ENCODE data around the gene TLE4. TPM values are rescaled to one million over a fixed set of nuclear protein-coding genes. Genes with fewer than 3 reads are reported as not detected.
"Not testable (repeated sequence)": the region's sequence is repeated elsewhere in the genome, so short reads cannot be mapped to it uniquely, and the experiment has no call there.

The TLE4 gene
- polyA plus RNA-seq, 6 donors from 2014 or later, result 13.1 to 34.6 (median 26.0) TPM

GRCh38 chr9:79592726-79593493 is 21.1 kb downstream of the TLE4 start:
- Mint-ChIP-seq H3K36me3 (peaks cover 3 to 13% of the 10 kb centered on the region in 2 donors), H3K9me3 (peaks cover 0 to 5% (median 0%) of the 10 kb centered on the region in 7 donors), H3K4me1 (peaks cover 56 to 74% (median 70%) of the 10 kb centered on the region in 3 donors), H3K27me3 (no peaks in the 10 kb centered on the region), H3K4me3 (peak overlapping the region in 4 of 8 donors; percentile 37 to 59 (median 50)), H3K27ac (peak overlapping the region in 1 of 6 donors; percentile 13)
- peak; percentile 27 to 41 for ATAC-seq (ENCODE audit: low read depth in 2 of 2)
- no peak for DNase-seq

GRCh38 chr9:79598562-79599345 is 27.0 kb downstream of the TLE4 start:
- no peak for ATAC-seq (ENCODE audit: low read depth in 2 of 2)
- no peak overlapping the region for H3K4me3 Mint-ChIP-seq
- no peak for DNase-seq
- H3K4me1 Mint-ChIP-seq, result peaks cover 42 to 52% (median 49%) of the 10 kb centered on the region in 3 donors
- H3K27ac Mint-ChIP-seq, result no peak overlapping the region
- H3K36me3 Mint-ChIP-seq, result peaks cover 9 to 32% of the 10 kb centered on the region in 2 donors
- peaks cover 3 to 17% (median 6%) of the 10 kb centered on the region in 7 donors for H3K9me3 Mint-ChIP-seq
- no peaks in the 10 kb centered on the region for H3K27me3 Mint-ChIP-seq

GRCh38 chr9:79600466-79600865 is 28.7 kb downstream of the TLE4 start:
- DNase-seq, result no peak
- Mint-ChIP-seq H3K9me3 (peaks cover 3 to 17% (median 6%) of the 10 kb centered on the region in 7 donors), H3K36me3 (peaks cover 9 to 32% of the 10 kb centered on the region in 2 donors), H3K4me1 (peaks cover 35 to 43% (median 40%) of the 10 kb centered on the region in 3 donors), H3K4me3 (no peak overlapping the region), H3K27ac (peak overlapping the region in 1 of 6 donors; percentile 15), H3K27me3 (no peaks in the 10 kb centered on the region)
- no peak for ATAC-seq (ENCODE audit: low read depth in 2 of 2)

GRCh38 chr9:79603222-79603920 is 31.6 kb downstream of the TLE4 start:
- H3K4me3 Mint-ChIP-seq, result no peak overlapping the region
- peaks cover 20 to 30% (median 22%) of the 10 kb centered on the region in 3 donors for H3K4me1 Mint-ChIP-seq
- DNase-seq (no peak), ATAC-seq (ENCODE audit: low read depth in 2 of 2) (no peak)
- peaks cover 16 to 26% of the 10 kb centered on the region in 2 donors for H3K36me3 Mint-ChIP-seq
- peaks cover 4 to 20% (median 9%) of the 10 kb centered on the region in 7 donors for H3K9me3 Mint-ChIP-seq
- no peaks in the 10 kb centered on the region for H3K27me3 Mint-ChIP-seq
- no peak overlapping the region for H3K27ac Mint-ChIP-seq

GRCh38 chr9:79604149-79604548 is 32.4 kb downstream of the TLE4 start:
- Mint-ChIP-seq H3K4me1 (peaks cover 12 to 24% (median 17%) of the 10 kb centered on the region in 3 donors), H3K9me3 (peaks cover 4 to 20% (median 9%) of the 10 kb centered on the region in 7 donors), H3K4me3 (no peak overlapping the region), H3K36me3 (peaks cover 16 to 26% of the 10 kb centered on the region in 2 donors), H3K27ac (no peak overlapping the region), H3K27me3 (no peaks in the 10 kb centered on the region)
- DNase-seq (no peak), ATAC-seq (ENCODE audit: low read depth in 2 of 2) (no peak)

DNA sequence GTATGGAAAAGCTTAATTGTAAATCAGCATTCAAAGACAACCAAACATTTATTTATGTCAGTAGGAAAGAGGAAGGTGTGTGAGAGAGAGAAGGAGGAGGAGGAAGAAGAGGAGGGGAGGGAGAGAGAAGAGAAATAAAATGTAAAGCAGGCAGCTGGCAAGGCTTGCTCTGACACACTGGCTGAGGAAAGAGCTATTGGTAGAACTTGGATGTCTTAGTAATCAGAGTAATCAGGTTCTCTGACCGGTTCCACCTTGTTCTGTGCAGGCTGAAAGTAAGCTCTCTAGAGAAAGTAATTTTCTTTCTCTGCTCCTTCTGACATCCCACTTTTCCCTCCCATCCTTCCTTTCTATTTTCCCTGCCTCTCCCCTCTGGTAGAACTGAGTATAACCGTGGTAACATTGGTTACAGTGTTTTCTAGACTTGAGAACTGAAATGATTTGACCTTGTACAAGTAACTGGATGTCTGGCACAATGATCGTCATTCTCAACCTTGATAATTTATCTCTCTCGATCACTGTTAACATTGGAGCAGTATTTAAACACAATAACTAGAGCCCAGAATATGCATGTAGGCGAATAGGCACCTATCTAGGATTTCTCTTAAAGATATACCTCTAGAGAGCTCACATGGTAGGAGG is 33.3 kb downstream of the TLE4 start:
- H3K27me3 Mint-ChIP-seq, result no peaks in the 10 kb centered on the region
- no peak for DNase-seq
- H3K4me3 Mint-ChIP-seq, result no peak overlapping the region
- H3K4me1 Mint-ChIP-seq, result peaks cover 13 to 24% (median 14%) of the 10 kb centered on the region in 3 donors
- no peak for ATAC-seq (ENCODE audit: low read depth in 2 of 2)
- H3K9me3 Mint-ChIP-seq, result peaks cover 4 to 20% (median 9%) of the 10 kb centered on the region in 7 donors
- no peak overlapping the region for H3K27ac Mint-ChIP-seq
- H3K36me3 Mint-ChIP-seq, result peaks cover 16 to 26% of the 10 kb centered on the region in 2 donors

DNA sequence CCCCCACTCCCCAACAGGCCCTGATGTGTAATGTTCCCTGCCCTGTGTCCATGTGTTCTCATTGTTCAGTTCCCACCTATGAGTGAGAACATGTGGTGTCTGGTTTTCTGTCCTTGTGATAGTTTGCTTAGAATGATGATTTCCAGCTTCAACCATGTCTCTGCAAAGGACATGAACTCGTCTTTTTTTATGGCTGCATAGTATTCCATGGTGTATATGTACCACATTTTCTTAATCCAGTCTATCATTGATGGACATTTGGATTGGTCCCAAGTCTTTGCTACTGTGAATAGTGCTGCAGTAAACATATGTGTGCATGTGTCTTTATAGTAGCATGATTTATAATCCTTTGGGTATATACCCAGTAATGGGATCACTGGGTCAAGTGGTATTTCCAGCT is 34.8 kb downstream of the TLE4 start:
- H3K4me1 Mint-ChIP-seq, result peaks cover 20 to 28% (median 21%) of the 10 kb centered on the region in 3 donors
- H3K4me3 Mint-ChIP-seq; H3K27me3 Mint-ChIP-seq; ATAC-seq (ENCODE audit: low read depth in 2 of 2); DNase-seq; H3K27ac Mint-ChIP-seq: not testable (repeated sequence)
- peaks cover 3 to 19% (median 9%) of the 10 kb centered on the region in 7 donors for H3K9me3 Mint-ChIP-seq
- H3K36me3 Mint-ChIP-seq, result peaks cover 12 to 24% of the 10 kb centered on the region in 2 donors

GRCh38 chr9:79609468-79610018 is 37.8 kb downstream of the TLE4 start:
- no peak overlapping the region for H3K27ac Mint-ChIP-seq
- H3K4me1 Mint-ChIP-seq, result peaks cover 26 to 48% (median 38%) of the 10 kb centered on the region in 3 donors
- H3K9me3 Mint-ChIP-seq, result peaks cover 0 to 10% (median 2%) of the 10 kb centered on the region in 7 donors
- H3K27me3 Mint-ChIP-seq, result no peaks in the 10 kb centered on the region
- peak overlapping the region in 1 of 8 donors; percentile 12 for H3K4me3 Mint-ChIP-seq
- no peak for DNase-seq
- H3K36me3 Mint-ChIP-seq, result peaks cover 7% of the 10 kb centered on the region in 2 donors
- no peak for ATAC-seq (ENCODE audit: low read depth in 2 of 2)

DNA sequence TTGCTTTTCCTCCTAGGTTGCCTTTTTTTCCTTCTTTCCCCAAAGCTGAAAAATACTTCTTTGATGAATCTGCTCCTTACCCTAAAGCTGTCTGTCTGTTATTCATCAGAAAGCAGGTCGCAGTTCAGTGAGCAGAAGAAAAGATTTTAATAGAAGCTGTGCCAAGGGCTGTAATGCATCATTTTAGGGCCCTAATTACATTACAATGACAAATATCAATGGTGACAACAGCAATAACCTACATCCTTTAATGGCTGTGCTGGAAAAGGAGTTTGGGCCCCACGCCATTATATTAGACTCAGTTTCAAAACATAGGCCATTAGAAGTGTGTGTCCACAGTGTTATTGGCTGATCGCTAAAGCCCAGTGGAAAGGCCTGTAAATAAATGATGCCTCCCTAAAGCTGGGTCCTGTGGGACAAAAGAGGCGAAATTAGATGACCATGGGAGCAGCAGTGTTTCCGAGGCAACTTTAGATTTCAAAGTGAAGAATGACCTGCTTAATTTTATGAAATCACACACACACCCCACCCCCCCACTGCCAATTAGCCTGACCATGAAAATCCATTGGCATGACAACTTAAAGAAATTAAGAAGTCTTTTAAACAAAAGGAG is 38.4 kb downstream of the TLE4 start:
- ATAC-seq (ENCODE audit: low read depth in 2 of 2), result no peak
- Mint-ChIP-seq H3K36me3 (peaks cover 7% of the 10 kb centered on the region in 2 donors), H3K27ac (no peak overlapping the region), H3K4me3 (no peak overlapping the region), H3K27me3 (no peaks in the 10 kb centered on the region), H3K4me1 (peaks cover 31 to 54% (median 44%) of the 10 kb centered on the region in 3 donors), H3K9me3 (peaks cover 0 to 10% (median 2%) of the 10 kb centered on the region in 7 donors)
- no peak for DNase-seq

- ATAC-seq (ENCODE audit: low read depth in 2 of 2) (peak; percentile 32 to 53), DNase-seq (no peak)
- Mint-ChIP-seq H3K4me3 (no peak overlapping the region), H3K9me3 (peaks cover 0 to 10% (median 2%) of the 10 kb centered on the region in 7 donors), H3K36me3 (peaks cover 7% of the 10 kb centered on the region in 2 donors), H3K4me1 (peaks cover 31 to 55% (median 44%) of the 10 kb centered on the region in 3 donors), H3K27ac (no peak overlapping the region), H3K27me3 (no peaks in the 10 kb centered on the region)
Observed at GRCh38 chr9:79610791-79611614, 39.2 kb downstream of the TLE4 start.

DNA sequence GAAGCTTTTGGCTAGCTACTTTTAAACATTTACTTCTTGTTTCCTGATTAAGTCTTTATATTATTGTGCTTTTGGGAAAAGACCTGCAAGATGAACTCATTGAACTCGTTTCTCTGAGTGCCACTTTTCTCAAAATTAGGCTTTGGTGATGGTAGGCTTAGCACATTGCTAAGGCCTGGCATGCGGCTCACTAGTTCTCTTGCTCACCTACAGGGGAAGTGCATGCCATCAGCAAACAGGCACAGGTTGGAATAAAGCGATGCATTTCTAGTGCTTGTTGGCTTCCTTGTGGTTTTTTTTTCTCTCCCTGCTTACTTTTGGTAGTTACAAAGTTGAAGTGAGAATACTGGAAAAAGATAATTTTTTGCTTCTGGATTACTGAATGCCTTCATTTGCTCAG is 41.4 kb downstream of the TLE4 start:
- Mint-ChIP-seq H3K36me3 (peaks cover 0 to 10% of the 10 kb centered on the region in 2 donors), H3K27ac (no peak overlapping the region), H3K4me3 (no peak overlapping the region), H3K4me1 (peaks cover 31 to 50% (median 43%) of the 10 kb centered on the region in 3 donors), H3K9me3 (no peaks in the 10 kb centered on the region), H3K27me3 (no peaks in the 10 kb centered on the region)
- ATAC-seq (ENCODE audit: low read depth in 2 of 2) (no peak), DNase-seq (no peak)
